HG02973 (cell line): Measurements from ENCODE around the gene PDE8B.

Experiments
- ATAC-seq: cut with Tn5 transposase; IDR thresholded peaks from one replicate; pipeline ENCODE4 v1.9.1; 2021; ENCODE audit warnings: moderate library complexity; ENCODE audit not compliant: unreplicated experiment

PDE8B gene

DNA sequence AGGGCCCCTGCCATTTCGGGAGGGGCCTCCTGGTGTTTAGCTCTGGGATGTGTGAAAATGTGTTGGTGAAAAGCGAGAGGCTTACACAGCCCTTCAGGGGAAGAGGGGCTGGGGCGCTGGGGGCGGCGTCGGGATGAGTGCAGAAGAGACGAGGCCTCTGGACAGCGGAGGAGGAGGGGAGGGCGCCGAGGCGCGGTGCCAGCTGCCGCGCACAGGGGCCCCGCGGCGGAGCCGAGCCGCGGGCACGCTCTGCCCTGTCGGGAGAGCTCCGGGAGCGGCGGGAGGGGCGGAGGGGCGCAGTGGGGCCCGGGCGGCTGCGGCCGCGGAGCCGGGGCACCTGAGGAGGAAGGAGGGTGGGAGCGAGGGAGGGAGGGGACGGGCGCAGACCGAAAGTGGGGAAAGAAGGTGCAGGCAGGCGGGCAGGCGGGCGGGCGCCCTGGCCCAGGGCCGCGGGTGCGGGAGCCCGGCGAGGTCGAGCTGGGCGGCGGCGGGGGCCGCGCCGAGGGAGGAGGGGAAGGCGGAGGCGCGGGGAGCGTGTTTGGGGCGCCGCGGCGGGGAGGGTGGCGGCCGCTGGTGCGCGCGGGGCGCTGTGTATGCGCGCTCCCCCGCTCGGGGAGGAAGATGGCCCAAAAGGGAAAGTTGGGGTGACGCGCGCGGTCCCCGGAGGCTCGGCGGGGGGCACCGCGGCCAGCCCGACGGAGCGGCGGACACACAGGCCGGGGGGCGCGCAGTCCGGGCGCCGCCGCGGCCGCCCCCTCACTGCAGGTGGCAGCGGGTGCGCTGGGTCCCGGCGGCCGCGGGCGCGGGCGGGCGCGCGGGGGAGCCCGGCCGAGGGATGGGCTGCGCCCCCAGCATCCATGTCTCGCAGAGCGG, at the start of gene PDE8B:
Gene PDE8B, plus strand, starts transcription at position 590 of the 873 bp plus-strand sequence. Its CDS starts 246 bp downstream, at position 836.
- no peak for ATAC-seq

DNA sequence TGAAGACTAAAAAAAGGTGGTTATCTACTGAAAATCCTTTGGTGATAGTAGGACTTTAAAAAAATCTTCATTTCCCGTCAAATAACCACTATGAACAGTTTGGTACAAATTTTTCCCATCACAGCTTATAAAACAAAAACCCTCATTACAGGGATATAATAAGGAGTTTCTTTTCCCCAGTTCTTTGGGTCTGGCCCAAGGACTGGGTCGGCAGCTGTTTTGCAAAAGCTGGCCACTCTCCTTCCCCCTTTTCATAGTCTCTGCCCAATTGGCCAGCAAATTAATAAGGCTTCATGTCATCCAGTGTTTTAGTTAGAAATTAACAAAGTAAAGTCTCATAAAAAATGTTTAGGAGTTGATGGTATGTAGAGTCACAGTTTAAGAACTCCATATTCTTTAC, 47.0 kb upstream of the PDE8B start:
- no peak for ATAC-seq

DNA sequence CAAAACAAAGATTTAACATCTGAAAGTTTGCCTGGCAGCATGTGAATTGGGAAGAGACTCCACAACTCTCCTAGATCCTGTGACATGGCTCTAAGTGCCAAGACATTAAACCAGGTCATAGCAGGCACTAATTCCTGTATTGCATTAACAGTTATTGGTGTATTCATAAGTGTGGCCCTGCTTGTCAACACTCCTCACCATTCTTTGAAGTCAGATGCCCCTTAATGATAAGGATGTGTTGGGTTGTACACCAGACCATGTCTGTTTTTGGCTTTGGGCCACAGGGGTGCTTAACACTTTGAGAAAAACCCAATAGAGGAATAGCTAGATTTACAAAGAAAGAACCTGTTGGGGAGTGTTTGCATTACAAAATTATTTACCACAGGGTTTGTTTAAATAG, 43.4 kb upstream of the PDE8B start:
- ATAC-seq, result no peak

DNA sequence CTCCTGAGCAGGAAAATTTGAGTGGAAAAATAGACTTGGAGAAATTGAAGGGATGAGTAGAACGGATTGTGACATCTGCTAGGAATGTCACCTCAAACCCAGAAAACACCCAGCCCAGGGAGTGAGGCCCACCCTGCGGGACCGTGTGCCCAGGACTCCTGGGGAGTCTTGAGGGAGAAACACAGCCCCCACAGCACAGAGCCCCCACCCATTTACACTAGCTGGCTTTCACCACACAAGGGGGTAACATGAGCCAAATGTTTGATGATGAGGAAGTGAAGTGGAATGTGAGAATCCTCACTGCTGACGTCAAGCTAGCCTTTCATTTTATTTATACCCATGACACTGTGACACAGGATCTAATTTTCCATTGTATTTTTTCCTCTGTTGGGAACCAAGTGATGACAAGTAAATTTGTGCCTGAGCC, 42.8 kb upstream of the PDE8B start:
- no peak for ATAC-seq

DNA sequence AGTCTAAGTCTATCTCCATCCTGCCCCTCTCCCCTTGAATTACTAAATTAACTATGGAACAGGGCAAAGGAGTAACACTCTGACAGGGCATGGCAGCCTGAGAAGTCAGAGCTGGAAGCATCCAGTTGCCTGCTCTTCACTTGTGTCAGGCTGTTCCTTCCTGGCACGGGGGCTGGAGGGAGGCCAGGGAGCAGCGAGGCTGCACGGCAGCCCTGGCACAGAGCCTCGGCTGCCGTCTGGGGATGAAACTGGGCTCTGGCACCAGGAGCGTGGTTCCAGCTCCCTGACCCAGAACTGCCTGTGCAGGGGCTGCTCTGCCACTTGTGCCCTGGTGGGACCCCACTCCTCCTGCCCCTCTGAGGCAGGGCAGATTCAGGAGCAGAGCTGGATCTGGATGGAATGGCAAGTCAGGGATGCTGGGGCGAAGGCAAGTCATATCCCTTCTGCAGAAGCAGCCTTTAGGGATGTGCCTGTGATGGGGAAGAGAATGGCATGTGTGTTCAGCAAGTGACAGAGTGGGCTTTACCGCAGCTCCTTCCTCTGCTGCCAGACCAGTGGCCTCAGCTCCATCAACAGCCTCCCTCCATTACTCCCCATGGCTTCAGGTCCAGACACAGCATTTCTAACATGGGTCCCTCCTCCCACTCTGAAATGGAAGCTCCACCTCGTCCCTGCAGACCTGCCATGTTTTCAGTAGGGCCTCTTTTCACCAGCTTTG, 42.2 kb upstream of the PDE8B start:
- ATAC-seq, result no peak

DNA sequence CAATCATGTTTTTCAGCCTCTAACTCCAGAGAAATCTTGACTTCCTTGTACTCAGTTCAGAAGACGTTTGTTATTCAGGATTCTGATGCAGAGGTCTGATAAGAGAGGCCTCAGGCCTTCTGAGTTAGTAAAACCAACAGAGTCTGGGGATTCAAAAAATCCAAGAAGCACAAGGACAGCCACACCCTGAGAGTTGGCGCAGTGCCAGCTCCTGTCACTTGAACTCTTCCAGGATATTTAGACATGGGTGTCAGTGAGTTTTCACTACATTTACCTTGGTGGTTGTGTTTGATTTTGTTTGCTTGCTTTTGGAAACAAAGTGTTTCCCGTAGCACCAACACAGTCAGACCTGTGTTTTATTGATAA, 41.6 kb upstream of the PDE8B start:
- ATAC-seq, result no peak

GRCh38 chr5:77170196-77170890, 40.1 kb upstream of the PDE8B start:
- no peak for ATAC-seq

GRCh38 chr5:77171141-77171910, 39.2 kb upstream of the PDE8B start:
- ATAC-seq, result no peak

GRCh38 chr5:77172713-77173328, 37.7 kb upstream of the PDE8B start:
- no peak for ATAC-seq

- ATAC-seq, result no peak
Observed at GRCh38 chr5:77174526-77174925, 36.0 kb upstream of the PDE8B start.

DNA sequence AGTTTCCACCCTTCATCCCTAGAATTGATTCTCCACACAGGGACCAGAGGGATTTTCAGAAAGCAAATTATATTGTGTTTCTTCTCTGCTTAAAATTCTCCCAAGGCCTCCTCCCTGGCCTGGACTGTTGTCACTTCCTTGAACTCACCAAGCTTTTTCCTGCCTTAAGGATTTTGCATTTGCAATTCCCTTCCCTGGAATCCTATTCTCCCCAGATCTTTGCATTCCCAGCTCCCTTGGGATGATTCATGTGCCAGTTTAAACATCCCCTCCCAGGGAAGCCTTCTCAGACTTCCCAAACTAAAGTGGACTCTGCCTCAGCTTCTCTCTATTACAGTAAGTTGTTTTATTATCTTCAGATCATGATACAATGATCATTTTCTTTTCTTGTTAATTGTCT, 35.2 kb upstream of the PDE8B start:
- no peak for ATAC-seq

- ATAC-seq, result no peak
Observed at GRCh38 chr5:77176429-77176828, 34.1 kb upstream of the PDE8B start.

DNA sequence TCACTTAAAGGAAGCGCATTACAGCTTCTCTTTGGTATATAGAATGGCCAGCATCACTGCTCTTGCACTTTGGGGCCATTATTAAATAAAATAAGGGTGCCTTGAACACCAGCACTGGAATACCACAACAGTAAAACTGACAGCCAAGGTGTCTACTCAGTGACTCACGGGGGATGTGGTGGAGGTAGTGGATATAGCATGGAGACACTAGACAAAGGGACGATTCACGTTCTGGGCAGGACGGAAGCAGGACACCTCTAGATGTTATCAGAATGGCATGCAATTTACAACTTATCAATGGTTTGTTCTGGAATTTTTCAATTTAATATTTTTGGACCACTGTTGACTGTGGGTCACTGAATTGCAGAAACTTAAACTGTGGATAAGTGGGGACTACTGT, 32.9 kb upstream of the PDE8B start:
- ATAC-seq, result no peak

DNA sequence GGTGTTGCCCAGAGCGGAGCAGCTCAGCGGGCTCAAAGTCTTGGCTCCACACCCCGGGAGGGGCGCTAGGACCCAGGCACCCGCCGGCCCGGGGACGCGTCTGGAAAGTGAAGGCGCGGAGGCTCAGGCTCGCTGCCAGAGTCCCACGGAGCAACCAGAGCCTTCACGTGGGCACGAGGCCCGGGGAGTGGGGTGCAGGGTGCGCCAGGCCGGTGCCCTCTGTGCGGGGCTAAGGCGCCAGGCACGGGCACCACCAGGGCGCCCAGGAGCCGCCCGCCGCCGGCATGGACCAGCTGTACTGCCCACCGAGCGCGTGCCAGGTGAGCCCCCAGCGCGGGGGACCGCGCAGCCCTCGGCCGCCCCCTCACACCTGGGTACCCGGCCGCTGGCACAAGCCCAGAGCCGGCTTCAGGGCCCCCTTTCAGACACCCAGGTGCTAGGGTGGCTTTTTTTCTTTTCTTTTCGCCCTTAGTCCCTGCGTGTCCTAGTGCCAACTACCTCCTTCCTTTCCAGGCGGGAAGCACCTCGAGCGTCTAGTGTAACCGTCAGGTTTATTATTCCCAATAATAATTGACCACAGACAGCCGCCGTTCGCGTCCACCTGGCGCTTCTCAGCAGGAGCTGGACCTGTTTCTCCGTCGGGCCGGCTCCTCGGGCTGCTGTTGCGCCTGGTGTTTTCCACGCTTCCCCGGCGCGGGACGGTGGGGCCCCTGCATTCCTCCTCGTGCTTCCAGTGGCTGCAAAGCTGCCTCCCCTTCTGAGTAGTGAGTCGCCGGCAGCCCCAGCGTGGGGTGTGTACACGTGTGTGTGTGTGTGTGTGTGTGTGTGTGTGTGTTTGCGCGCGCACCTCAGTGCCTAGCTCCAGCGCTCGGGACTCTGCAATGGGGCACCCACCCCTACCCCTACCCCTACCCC, 30.1 kb upstream of the PDE8B start:
- ATAC-seq, result no peak

DNA sequence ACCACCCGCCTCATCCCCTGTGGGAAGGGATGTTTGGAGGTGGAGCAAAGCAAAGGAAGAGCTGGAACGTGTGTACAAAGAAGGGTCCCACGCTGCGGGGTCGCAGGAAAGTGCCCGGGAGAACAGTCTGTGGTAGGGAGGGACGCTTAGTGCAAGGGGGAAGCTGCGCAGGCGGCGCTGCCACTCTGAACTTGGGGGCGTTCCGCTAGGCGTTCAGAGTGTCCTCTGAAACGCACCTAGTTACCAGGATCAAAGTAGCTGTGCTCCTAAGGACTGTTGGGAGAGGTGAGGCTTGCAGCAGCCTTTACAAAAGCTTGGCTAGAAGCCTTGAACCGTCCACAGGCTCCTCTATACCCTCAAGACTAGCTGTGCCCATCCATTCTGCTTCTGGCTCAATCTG, 29.3 kb upstream of the PDE8B start:
- no peak for ATAC-seq

DNA sequence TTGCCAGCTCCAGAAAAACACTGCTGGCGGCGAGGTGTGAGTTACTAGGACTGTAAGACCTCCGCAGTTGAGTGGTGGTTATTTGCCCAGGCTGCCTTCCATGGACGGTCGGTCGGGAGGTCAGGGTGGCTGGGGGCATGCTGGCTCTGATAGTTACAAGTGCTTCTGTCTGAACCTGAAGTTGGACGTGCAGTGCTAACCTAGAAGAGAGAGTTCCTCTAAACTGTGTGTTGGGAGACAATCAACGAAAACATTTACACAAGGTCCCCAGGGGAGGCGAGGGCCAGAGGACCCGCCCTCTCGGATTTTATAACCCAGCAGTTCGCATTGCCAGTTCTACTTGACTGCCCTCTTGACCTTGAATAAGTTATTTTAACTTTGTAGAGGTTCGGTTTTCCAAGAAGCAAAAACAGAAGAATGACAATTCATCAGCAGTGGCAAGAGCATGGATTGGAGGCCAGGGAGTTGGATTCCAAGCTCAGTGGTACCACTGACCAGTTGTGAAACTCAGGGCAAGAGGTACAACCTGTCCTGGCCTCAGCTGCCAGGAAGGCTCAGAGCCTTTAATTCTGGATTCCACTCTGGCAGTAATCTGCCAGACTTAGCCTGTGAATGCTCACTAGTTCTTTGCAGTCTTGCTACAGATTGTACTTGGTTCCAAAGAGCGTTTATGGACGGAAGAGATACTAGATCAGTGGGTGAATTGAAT, 28.7 kb upstream of the PDE8B start:
- ATAC-seq, result no peak

GRCh38 chr5:77182367-77182766, 28.1 kb upstream of the PDE8B start:
- ATAC-seq, result no peak

DNA sequence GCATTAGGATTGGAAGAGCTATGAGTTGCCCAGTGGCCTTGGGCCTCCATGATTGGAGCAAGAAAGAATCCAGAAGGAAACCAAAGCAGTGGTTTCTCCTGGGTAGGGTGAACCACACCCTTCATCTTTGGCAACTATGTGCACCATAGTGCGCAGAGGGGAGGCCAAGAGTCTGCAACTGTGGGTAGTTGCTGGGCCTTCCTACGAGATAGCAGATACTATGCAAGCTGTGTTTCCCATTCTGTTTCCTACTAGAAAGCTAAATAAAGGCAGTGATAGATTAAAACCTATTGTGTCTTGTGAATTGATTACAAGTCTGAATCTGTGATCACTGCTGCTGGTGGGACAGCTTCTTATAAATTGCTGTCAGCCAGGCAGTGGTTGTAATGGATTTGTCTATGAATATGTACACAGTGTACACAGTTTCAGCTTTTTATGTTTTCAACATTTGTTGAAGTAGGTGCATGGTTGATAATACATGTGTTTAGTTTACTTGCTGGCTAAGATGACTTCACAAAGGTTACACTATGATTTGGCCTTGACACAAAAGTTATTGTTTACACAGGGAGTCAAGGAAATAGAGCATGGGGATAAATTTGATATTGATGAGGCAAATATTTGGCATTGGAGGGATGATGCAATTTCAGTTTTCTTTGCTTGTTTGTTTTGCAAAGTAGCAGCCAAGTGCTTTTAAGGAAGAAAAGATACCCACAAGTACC, 23.7 kb upstream of the PDE8B start:
- ATAC-seq, result no peak
